ENCODE results near the gene MYCN.

DNA sequence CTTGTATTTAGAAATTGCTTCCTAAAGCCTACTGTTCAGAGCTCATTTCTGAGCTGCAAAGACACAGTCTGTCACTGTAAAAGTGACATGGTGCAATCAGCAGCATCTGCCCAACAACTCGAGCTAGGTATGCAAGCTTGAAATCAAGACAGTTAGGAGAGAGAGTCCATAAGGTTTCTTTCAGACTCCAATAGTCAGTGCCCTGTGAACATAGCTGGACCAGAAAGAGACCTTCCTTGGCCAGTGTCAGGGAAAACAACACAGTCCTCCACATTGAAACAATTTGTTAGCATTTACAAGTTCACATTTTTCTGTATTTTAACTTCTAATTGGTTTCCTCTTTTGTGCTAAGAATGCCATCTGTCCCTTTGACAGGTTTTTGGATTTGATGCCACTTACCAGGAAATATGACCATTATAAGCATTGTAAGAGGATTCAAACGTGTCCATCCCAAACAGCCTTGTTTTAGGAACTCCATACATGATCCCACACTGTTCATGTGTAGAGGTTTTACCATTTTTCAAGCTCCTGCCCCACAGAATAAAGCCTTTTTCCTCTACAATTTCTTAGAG lies 8.9 kb upstream of the MYCN start:
- TF ChIP-seq, protein P1, sequence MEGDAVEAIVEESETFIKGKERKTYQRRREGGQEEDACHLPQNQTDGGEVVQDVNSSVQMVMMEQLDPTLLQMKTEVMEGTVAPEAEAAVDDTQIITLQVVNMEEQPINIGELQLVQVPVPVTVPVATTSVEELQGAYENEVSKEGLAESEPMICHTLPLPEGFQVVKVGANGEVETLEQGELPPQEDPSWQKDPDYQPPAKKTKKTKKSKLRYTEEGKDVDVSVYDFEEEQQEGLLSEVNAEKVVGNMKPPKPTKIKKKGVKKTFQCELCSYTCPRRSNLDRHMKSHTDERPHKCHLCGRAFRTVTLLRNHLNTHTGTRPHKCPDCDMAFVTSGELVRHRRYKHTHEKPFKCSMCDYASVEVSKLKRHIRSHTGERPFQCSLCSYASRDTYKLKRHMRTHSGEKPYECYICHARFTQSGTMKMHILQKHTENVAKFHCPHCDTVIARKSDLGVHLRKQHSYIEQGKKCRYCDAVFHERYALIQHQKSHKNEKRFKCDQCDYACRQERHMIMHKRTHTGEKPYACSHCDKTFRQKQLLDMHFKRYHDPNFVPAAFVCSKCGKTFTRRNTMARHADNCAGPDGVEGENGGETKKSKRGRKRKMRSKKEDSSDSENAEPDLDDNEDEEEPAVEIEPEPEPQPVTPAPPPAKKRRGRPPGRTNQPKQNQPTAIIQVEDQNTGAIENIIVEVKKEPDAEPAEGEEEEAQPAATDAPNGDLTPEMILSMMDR (IDR thresholded peaks at IDR 0.05): no peak
- no peak for TF ChIP-seq ZFX (IDR thresholded peaks at IDR 0.05; ENCODE audit: borderline replicate concordance)
